ENCODE data around the gene CATSPER3. TPM values are rescaled to one million over a fixed set of nuclear protein-coding genes. Genes with fewer than 3 reads are reported as not detected.

CATSPER3 gene
- total RNA-seq, 4 donors from 2014 or later, result 0.56 TPM; not detected in 3

GRCh38 chr5:135025730-135026644 is 58.3 kb downstream of the CATSPER3 start:
- H3K36me3 ChIP-seq, result no peaks in the 10 kb centered on the region
- no peak for DNase-seq
- H3K9me3 ChIP-seq, result no peaks in the 10 kb centered on the region
- WGBS, 2 donors, result 91 to 93% methylated on average over 15 of the region's 15 CpGs
- peaks cover 10 to 21% of the 10 kb centered on the region in 2 donors for H3K4me1 ChIP-seq
- TF ChIP-seq POLR2A (IDR thresholded peaks at IDR 0.05) (no peak), CTCF (IDR thresholded peaks at IDR 0.05) (no peak)
- H3K4me3 ChIP-seq (replicated peaks in 1 of 3), result no peak overlapping the region
- peaks cover 40% of the 10 kb centered on the region for H3K27me3 ChIP-seq
- H3K27ac ChIP-seq, result no peak overlapping the region
- intact Hi-C loops (cut with DNase I), result no loop called here

- Histone ChIP-seq H3K27me3 (peaks cover 47% of the 10 kb centered on the region), H3K36me3 (no peaks in the 10 kb centered on the region), H3K4me1 (peaks cover 14 to 28% of the 10 kb centered on the region in 2 donors), H3K4me3 (replicated peaks in 1 of 3) (no peak overlapping the region), H3K9me3 (no peaks in the 10 kb centered on the region), H3K27ac (no peak overlapping the region)
- TF ChIP-seq CTCF (IDR thresholded peaks at IDR 0.05) (no peak), POLR2A (IDR thresholded peaks at IDR 0.05) (no peak)
- DNase-seq, result no peak
- intact Hi-C loops (cut with DNase I), result no loop called here
- 76 to 85% methylated on average over 12 of the region's 12 CpGs for WGBS, 2 donors
Observed at GRCh38 chr5:135026645-135027265, 59.0 kb downstream of the CATSPER3 start.

GRCh38 chr5:135027266-135027696 is 59.6 kb downstream of the CATSPER3 start:
- 26 to 27% methylated on average over 18 to 25 of the region's 29 CpGs for WGBS, 2 donors
- H3K27ac ChIP-seq, result no peak overlapping the region
- intact Hi-C loops (cut with DNase I), result no loop called here

GRCh38 chr5:135027697-135028615 is 60.2 kb downstream of the CATSPER3 start:
- WGBS, 2 donors, result 8 to 13% methylated on average over 32 to 73 of the region's 79 CpGs
- Histone ChIP-seq H3K27ac (no peak overlapping the region), H3K4me3 (replicated peaks in 1 of 3) (no peak overlapping the region), H3K27me3 (peaks cover 59% of the 10 kb centered on the region), H3K4me1 (peaks cover 20 to 31% of the 10 kb centered on the region in 2 donors), H3K9me3 (no peaks in the 10 kb centered on the region), H3K36me3 (no peaks in the 10 kb centered on the region)
- intact Hi-C loops (cut with DNase I), result no loop called here
- TF ChIP-seq POLR2A (IDR thresholded peaks at IDR 0.05) (no peak), CTCF (IDR thresholded peaks at IDR 0.05) (no peak)
- no peak for DNase-seq

More at GRCh38 chr5:135027266-135027696, 59.6 kb downstream of the CATSPER3 start:
- Histone ChIP-seq H3K9me3 (no peaks in the 10 kb centered on the region), H3K27me3 (peaks cover 53% of the 10 kb centered on the region), H3K36me3 (no peaks in the 10 kb centered on the region), H3K4me3 (replicated peaks in 1 of 3) (no peak overlapping the region), H3K4me1 (peaks cover 14 to 28% of the 10 kb centered on the region in 2 donors)
- no peak for DNase-seq
- TF ChIP-seq POLR2A (IDR thresholded peaks at IDR 0.05), result no peak
- TF ChIP-seq CTCF (IDR thresholded peaks at IDR 0.05), result no peak
